GM18508 (cell line): ENCODE data around the gene OR10G6.
"Not testable (repeated sequence)": the region's sequence is repeated elsewhere in the genome, so short reads cannot be mapped to it uniquely, and the experiment has no call there.

Source experiments
- ATAC-seq: cut with Tn5 transposase; IDR thresholded peaks from one replicate; pipeline ENCODE4 v1.9.1; 2021; ENCODE audit warnings: moderate number of reproducible peaks; ENCODE audit not compliant: insufficient read depth, unreplicated experiment

Gene OR10G6

GRCh38 chr11:123995119-123995518 is at the start of gene OR10G6:
Gene OR10G6, minus strand, starts transcription at chr11:123995161. Its CDS starts 0 bp downstream, at chr11:123995161.
- ATAC-seq = no peak

- ATAC-seq = no peak
Observed at GRCh38 chr11:124043420-124043819, 48.5 kb upstream of the OR10G6 start.

GRCh38 chr11:124041254-124041653 is 46.3 kb upstream of the OR10G6 start, which contains the start of gene OR10G7:
Gene OR10G7, minus strand, starts transcription at chr11:124041325. Its CDS starts 2,324 bp downstream, at chr11:124039001.
- no peak for ATAC-seq

GRCh38 chr11:124039557-124039956 is 44.6 kb upstream of the OR10G6 start:
- no peak for ATAC-seq

GRCh38 chr11:124036666-124037065 is 41.7 kb upstream of the OR10G6 start:
- no peak for ATAC-seq

GRCh38 chr11:124026498-124026897 is 31.5 kb upstream of the OR10G6 start, which contains the start of gene OR10G8:
Gene OR10G8, plus strand, starts transcription at chr11:124026798. Its CDS starts 2,825 bp downstream, at chr11:124029623.
- no peak for ATAC-seq

- ATAC-seq = not testable (repeated sequence)
Observed at GRCh38 chr11:124015837-124016236, 20.9 kb upstream of the OR10G6 start.

- ATAC-seq = no peak
Observed at GRCh38 chr11:124012697-124013096, 17.7 kb upstream of the OR10G6 start, which contains the start of gene OR10G4. Gene OR10G4, plus strand, starts transcription at chr11:124012997. Its CDS starts 2,578 bp downstream, at chr11:124015575.

- ATAC-seq = no peak
Observed at GRCh38 chr11:123979311-123979710, 15.7 kb downstream of the OR10G6 start.

- no peak for ATAC-seq
Observed at GRCh38 chr11:123977731-123978347, 17.1 kb downstream of the OR10G6 start, which contains the start of gene OR10S1. Gene OR10S1, minus strand, starts transcription at chr11:123977781. Its CDS starts 117 bp downstream, at chr11:123977664.

GRCh38 chr11:123976770-123977560 is 18.0 kb downstream of the OR10G6 start:
- no peak for ATAC-seq

- no peak for ATAC-seq
Observed at GRCh38 chr11:123973816-123974215, 21.1 kb downstream of the OR10G6 start.

- ATAC-seq = no peak
Observed at GRCh38 chr11:123956752-123957151, 38.2 kb downstream of the OR10G6 start.

- ATAC-seq = no peak
Observed at GRCh38 chr11:123945132-123945531, 49.8 kb downstream of the OR10G6 start.
